PC-3 (cell line): Measurements from ENCODE around the gene FSIP1.

Experiments
- EZH2 ChIP-seq: fragments of 300-600 bp; sonication (generic); IDR thresholded peaks from one replicate; pipeline ENCODE4 v1.6.1; 2017; ENCODE audit warnings: antibody characterized with exemption, mild to moderate bottlenecking, low read length; ENCODE audit not compliant: unreplicated experiment
- EZH2phosphoT487 ChIP-seq: fragments of 300-600 bp; sonication (generic); IDR thresholded peaks from 2 replicates; pipeline ENCODE4 v1.6.1; 2018; ENCODE audit warnings: mild to moderate bottlenecking, antibody characterized with exemption, low read length, borderline replicate concordance
- TF ChIP-seq, protein P1 (sequence below): fragments of 300-600 bp; sonication (generic); conservative IDR thresholded peaks from 2 replicates; pipeline ENCODE4 v1.5.1; 2017; ENCODE audit warnings: antibody characterized with exemption, low read depth, mild to moderate bottlenecking, low read length

DNA sequence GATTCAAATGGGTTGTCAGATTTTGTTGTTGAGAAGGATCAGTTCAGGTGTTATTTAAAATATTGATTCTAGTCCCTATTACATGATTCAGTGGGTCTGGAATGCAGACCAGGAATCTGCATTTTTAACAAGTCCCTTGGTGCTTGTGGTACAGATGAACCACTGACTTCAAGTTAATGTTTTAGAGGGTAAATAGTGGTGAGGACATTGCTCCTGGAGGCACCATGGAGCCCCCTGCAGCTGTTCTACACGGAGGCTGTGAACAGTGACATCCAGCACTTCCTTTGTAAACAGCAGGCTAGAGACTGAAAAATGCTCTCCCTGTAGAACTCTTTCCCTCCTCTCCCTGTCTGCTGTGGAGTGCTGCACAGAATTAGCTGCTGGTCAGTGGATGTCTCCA lies 4.8 kb upstream of the FSIP1 start:
- TF ChIP-seq, protein P1, sequence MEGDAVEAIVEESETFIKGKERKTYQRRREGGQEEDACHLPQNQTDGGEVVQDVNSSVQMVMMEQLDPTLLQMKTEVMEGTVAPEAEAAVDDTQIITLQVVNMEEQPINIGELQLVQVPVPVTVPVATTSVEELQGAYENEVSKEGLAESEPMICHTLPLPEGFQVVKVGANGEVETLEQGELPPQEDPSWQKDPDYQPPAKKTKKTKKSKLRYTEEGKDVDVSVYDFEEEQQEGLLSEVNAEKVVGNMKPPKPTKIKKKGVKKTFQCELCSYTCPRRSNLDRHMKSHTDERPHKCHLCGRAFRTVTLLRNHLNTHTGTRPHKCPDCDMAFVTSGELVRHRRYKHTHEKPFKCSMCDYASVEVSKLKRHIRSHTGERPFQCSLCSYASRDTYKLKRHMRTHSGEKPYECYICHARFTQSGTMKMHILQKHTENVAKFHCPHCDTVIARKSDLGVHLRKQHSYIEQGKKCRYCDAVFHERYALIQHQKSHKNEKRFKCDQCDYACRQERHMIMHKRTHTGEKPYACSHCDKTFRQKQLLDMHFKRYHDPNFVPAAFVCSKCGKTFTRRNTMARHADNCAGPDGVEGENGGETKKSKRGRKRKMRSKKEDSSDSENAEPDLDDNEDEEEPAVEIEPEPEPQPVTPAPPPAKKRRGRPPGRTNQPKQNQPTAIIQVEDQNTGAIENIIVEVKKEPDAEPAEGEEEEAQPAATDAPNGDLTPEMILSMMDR = no peak
- no peak for TF ChIP-seq EZH2
- no peak for TF ChIP-seq EZH2phosphoT487
